NB4 (cell line): Measurements from ENCODE around the gene METTL24.

Source experiments
- DNase-seq: peaks from one replicate; pipeline ENCODE4 v3.0.0; 2010; ENCODE audit warnings: low read depth
- H3K4me3 ChIP-seq: one replicate; pipeline ENCODE4 v1.5.1; 2011; ENCODE audit warnings: mild to moderate bottlenecking, low read depth, low read length, moderate library complexity
- MYC ChIP-seq: IDR thresholded peaks from 2 replicates; pipeline ENCODE4 v1.6.1; 2011; ENCODE audit warnings: low read depth, low read length
- POLR2A ChIP-seq: IDR thresholded peaks from 2 replicates; pipeline ENCODE4 v1.6.1; 2011; ENCODE audit warnings: mild to moderate bottlenecking; ENCODE audit not compliant: insufficient read length; ENCODE audit errors: extremely low read depth
- TF ChIP-seq, protein P1 (sequence below): IDR thresholded peaks from one replicate; pipeline ENCODE4 v1.5.1; 2012; ENCODE audit warnings: low read depth, low read length
- TF ChIP-seq, protein P2 (sequence below): IDR thresholded peaks from 2 replicates; pipeline ENCODE4 v1.6.1; 2011; ENCODE audit warnings: low read depth, low read length

Gene METTL24

DNA sequence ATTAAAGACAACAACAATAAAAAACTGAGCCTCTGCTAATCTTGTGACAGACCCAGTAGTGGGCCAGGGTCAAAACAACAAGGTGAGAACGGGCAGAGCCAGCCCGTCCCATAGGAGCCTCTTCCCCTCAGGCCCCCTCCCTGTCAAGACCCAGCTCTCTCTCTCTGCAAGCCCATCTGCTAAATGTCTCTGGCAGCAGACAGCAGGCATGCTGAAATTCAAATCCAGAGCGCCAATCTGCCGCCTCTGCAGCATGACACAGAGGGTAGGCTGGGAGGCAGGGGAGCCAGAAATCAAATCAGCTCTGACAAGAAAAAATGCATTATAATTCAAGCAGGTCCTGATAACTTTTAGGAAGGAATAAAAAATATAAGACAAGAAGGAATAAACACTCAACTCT is 26.3 kb downstream of the METTL24 start:
- TF ChIP-seq, protein P1, sequence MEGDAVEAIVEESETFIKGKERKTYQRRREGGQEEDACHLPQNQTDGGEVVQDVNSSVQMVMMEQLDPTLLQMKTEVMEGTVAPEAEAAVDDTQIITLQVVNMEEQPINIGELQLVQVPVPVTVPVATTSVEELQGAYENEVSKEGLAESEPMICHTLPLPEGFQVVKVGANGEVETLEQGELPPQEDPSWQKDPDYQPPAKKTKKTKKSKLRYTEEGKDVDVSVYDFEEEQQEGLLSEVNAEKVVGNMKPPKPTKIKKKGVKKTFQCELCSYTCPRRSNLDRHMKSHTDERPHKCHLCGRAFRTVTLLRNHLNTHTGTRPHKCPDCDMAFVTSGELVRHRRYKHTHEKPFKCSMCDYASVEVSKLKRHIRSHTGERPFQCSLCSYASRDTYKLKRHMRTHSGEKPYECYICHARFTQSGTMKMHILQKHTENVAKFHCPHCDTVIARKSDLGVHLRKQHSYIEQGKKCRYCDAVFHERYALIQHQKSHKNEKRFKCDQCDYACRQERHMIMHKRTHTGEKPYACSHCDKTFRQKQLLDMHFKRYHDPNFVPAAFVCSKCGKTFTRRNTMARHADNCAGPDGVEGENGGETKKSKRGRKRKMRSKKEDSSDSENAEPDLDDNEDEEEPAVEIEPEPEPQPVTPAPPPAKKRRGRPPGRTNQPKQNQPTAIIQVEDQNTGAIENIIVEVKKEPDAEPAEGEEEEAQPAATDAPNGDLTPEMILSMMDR: no peak
- TF ChIP-seq, protein P2, sequence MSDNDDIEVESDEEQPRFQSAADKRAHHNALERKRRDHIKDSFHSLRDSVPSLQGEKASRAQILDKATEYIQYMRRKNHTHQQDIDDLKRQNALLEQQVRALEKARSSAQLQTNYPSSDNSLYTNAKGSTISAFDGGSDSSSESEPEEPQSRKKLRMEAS: no peak
- TF ChIP-seq POLR2A (no peak), MYC (no peak)
- H3K4me3 ChIP-seq: no peak overlapping the region
- no peak for DNase-seq

DNA sequence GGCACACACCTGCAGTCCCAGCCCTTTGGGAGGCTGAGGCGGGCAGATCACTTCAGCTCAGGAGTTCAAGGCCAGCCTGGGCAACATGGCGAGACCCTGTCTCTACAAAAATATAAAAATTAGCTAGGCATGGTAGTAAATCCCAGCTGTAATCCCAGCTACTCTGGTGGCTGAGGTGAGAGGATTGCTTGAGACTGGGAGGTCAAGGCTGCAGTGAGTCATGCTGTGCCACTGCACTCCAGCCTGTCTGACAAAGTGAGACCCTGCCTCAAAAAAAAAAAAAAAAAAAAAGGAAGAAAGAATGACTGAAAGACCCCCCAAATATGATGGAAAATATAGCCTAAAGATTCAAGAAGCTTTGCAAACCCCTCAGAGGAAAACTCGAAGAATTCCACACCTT is 26.8 kb downstream of the METTL24 start:
- no peak overlapping the region for H3K4me3 ChIP-seq
- no peak for DNase-seq
- no peak for TF ChIP-seq POLR2A
- TF ChIP-seq, protein P2: no peak
- TF ChIP-seq MYC: no peak
- TF ChIP-seq, protein P1: no peak

DNA sequence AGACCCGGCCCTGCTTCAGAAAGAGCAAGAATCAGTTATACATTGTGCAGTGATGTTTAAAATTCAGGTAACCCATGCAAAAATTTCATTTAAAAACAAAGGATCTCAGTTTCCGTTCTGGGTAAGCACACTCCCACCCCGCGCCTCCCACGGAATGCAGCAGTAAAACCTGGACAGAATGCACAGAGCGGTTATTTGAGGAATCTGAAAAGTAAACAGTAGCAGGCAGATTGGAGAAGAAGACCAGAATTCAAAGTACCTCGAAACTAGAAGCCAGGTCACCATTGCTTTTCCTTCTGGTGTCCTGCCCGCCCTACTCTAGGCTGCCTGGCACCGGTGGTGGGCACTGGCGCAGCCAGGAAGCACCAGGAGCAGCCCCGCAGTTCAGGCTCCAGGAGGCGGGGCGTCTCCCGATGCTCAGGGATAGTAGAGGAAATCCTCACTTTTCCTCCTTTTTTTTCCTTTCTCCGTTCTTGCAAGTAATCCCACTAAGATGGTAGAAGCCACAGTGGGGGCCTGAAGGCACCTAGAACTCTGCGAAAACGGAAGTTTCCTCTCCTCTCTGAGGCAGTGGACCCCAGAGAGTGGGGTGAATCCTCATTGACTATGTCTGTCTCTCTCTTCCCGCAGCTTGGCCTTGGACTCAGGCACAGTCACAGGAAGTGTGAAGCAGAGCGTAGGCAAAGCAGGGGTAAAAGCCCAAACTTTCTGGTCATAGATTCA is 28.3 kb downstream of the METTL24 start:
- TF ChIP-seq, protein P1: no peak
- TF ChIP-seq MYC (no peak), POLR2A (no peak)
- TF ChIP-seq, protein P2: no peak
- DNase-seq: no peak
- no peak overlapping the region for H3K4me3 ChIP-seq

DNA sequence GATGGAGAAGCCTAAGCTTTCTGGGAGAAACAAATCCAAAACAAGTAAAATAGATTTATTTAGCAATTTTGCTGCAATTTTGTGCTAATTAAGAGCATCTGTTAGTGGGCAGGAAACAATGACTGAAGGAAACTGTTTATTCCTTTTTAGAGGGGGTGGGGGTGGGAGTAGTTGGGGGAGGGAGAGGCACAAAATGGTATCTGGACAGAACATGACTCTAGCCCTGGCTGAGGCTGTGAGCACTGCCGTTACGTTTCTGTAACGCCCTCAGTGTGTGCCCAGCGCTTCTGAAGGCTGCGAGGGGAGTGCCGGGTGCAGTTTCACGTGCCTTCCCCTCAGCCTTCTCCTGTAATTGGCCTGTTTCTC is 28.8 kb downstream of the METTL24 start:
- TF ChIP-seq POLR2A (no peak), MYC (no peak)
- TF ChIP-seq, protein P1: no peak
- TF ChIP-seq, protein P2: no peak
- DNase-seq: no peak
- no peak overlapping the region for H3K4me3 ChIP-seq

DNA sequence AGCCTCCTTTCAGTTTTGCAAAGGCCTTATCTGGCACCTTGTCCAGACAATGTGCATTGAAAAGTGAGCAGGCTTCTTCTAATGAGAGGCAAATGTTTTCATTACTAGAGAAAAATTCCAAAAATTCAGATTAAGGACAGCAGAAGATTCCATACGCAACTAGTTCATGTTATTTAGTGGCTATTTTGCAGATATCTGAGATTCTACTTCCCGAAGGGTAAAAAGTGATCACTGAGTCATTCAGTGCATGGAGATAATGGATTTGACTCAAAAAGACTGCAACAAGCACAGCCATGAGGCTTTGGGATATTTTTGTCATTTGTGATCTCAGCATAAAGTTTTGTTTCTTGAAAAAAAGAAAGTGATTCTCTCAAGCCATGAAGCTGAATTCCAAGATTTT is 29.9 kb downstream of the METTL24 start:
- TF ChIP-seq POLR2A: no peak
- TF ChIP-seq, protein P1: no peak
- TF ChIP-seq, protein P2: no peak
- TF ChIP-seq MYC: no peak
- DNase-seq: no peak
- no peak overlapping the region for H3K4me3 ChIP-seq
